Loucy (cell line): ENCODE measurements around the gene TESPA1.

Source experiments
- CTCF ChIP-seq: fragments of 200-600 bp; sonication (generic); conservative IDR thresholded peaks from 2 replicates; pipeline ENCODE4 v1.5.1; 2014; ENCODE audit warnings: mild to moderate bottlenecking, antibody characterized with exemption, low read length
- EZH2phosphoT487 ChIP-seq: fragments of 200-600 bp; IDR thresholded peaks from 2 replicates; pipeline ENCODE4 v1.6.1; 2018; ENCODE audit warnings: antibody characterized with exemption, mild to moderate bottlenecking, moderate library complexity, borderline replicate concordance

DNA sequence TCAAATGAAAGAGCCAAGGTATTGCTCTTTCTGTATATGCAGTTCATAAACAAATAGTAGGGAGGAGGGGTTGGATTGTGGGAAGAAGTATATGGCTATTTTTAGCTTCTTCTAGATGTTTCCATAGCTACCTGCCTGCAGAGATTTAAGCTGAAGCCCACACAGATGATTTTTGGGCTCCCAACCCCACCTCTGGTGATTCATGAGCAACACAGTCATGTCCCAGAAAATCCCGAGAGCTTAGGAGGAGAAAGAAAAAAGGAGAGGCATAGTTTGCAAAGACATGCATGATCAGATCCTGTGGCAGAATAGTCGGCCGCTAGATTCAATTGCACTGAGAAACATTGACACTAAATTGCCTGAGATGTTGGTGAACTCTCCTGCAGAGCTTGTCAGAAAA, 13.8 kb downstream of the TESPA1 start:
- TF ChIP-seq CTCF (no peak), EZH2phosphoT487 (no peak)
